Testis (tissue), 3 donors: ENCODE results near the gene DDB1. TPM values are rescaled to one million over a fixed set of nuclear protein-coding genes. Genes with fewer than 3 reads are reported as not detected.

Experiments used
- DNase-seq: peaks from one replicate; pipeline ENCODE4 v3.0.0-alpha.2; 2019
- H3K27ac ChIP-seq, 2 donors: fragments of 200-600 bp; sonication (generic); one replicate each; pipeline ENCODE4 v1.5.1; 2019
- H3K27me3 ChIP-seq: fragments of 200-600 bp; sonication (generic); one replicate; pipeline ENCODE4 v1.5.1; 2019
- H3K36me3 ChIP-seq: fragments of 200-600 bp; sonication (generic); one replicate; pipeline ENCODE4 v1.5.1; 2017; ENCODE audit warnings: low read depth; ENCODE audit errors: missing control alignments
- H3K4me1 ChIP-seq: fragments of 200-600 bp; sonication (generic); one replicate; pipeline ENCODE4 v1.5.1; 2019
- H3K4me3 ChIP-seq, 2 donors: fragments of 200-600 bp; sonication (generic); one replicate each; pipeline ENCODE4 v1.5.1; 2017 to 2019
- H3K9me3 ChIP-seq: fragments of 200-600 bp; sonication (generic); one replicate; pipeline ENCODE4 v1.5.1; 2017
- CTCF ChIP-seq, 3 experiments: fragments of 450-650 bp in 2 of 3; fragments of 200-600 bp in 1 of 3; sonication (generic) in 1 of 3; IDR thresholded peaks; one replicate each; pipeline ENCODE4 v1.5.1; 2016 to 2019; ENCODE audit warnings: antibody characterized with exemption in 3 of 3, mild to moderate bottlenecking in 2 of 3, moderate library complexity in 1 of 3
- POLR2A ChIP-seq: fragments of 450-650 bp; IDR thresholded peaks from one replicate; pipeline ENCODE4 v1.6.1; 2017; ENCODE audit warnings: antibody characterized with exemption, mild to moderate bottlenecking, moderate library complexity
- WGBS, 2 donors: methylation state at CpG; one replicate each; pipeline ENCODE4 v1.1.5; 2018; 5-methylcytosine and 5-hydroxymethylcytosine counted together
- intact Hi-C: fragments of 100-400 bp; cut with DNase I; formaldehyde crosslinking; loops from one replicate; pipeline ENCODE4 v1.15.1; 2023; ENCODE audit warnings: low total_unique reads
- polyA plus RNA-seq: library from polyadenylated mRNA; stranded (reverse); fragments of 350-450 nt; fragmentation: Illumina TruSeq; extraction: RNeasy Lipid Tissue Mini Kit (QIAGEN cat#74804); gene quantifications from one replicate; pipeline ENCODE4 v1.2.3, GENCODE V29; 2014; ENCODE audit warnings: low read depth, low replicate concordance; ENCODE audit not compliant: insufficient read depth
- total RNA-seq, 2 donors: library from RNA; depleted of rRNA; stranded (reverse); fragments of >200 nt; gene quantifications; one replicate each; pipeline ENCODE4 v1.2.3, GENCODE V29; 2016

Gene DDB1
- total and polyA plus RNA-seq, 3 donors from 2014 or later = 257 to 333 (median 266) TPM

- Histone ChIP-seq H3K27ac (peak overlapping the region in 1 of 2 donors; percentile 74), H3K36me3 (no peaks in the 10 kb centered on the region), H3K4me3 (no peak overlapping the region), H3K27me3 (no peaks in the 10 kb centered on the region), H3K4me1 (peaks cover 35% of the 10 kb centered on the region), H3K9me3 (no peaks in the 10 kb centered on the region)
- intact Hi-C loops = no loop called here
- DNase-seq = peak; percentile 57
- WGBS, 2 donors = 43 to 47% methylated on average over 5 of the region's 5 CpGs
- TF ChIP-seq POLR2A = no peak
- TF ChIP-seq CTCF (IDR thresholded peaks at IDR 0.05) = no peak
These were observed 35.2 kb downstream of the DDB1 start for GRCh38 chr11:61297746-61298145.

GRCh38 chr11:61297341-61297740 is 35.6 kb downstream of the DDB1 start:
- Histone ChIP-seq H3K36me3 (no peaks in the 10 kb centered on the region), H3K4me3 (no peak overlapping the region), H3K27me3 (no peaks in the 10 kb centered on the region), H3K4me1 (peaks cover 35% of the 10 kb centered on the region), H3K9me3 (no peaks in the 10 kb centered on the region), H3K27ac (peak overlapping the region in 1 of 2 donors; percentile 74)
- TF ChIP-seq POLR2A (no peak), CTCF (IDR thresholded peaks at IDR 0.05) (no peak)
- no peak for DNase-seq
- WGBS, 2 donors = 23 to 42% methylated on average over 1 of the region's 1 CpG
- intact Hi-C loops = no loop called here

- Histone ChIP-seq H3K9me3 (no peaks in the 10 kb centered on the region), H3K27me3 (no peaks in the 10 kb centered on the region), H3K36me3 (no peaks in the 10 kb centered on the region), H3K4me1 (peaks cover 35% of the 10 kb centered on the region), H3K27ac (peak overlapping the region; percentile 78 to 92), H3K4me3 (peak overlapping the region; percentile 60 to 66)
- intact Hi-C loops = no loop called here
- TF ChIP-seq CTCF (IDR thresholded peaks at IDR 0.05) (no peak), POLR2A (no peak)
- 66 to 71% methylated on average over 5 to 7 of the region's 12 CpGs for WGBS, 2 donors
- DNase-seq = no peak
These were observed 37.3 kb downstream of the DDB1 start for GRCh38 chr11:61295596-61295926.

GRCh38 chr11:61294717-61295595 is 37.9 kb downstream of the DDB1 start, which contains the start of gene VWCE:
VWCE (minus strand) TSS chr11:61295316; CDS start chr11:61295037, 279 bp downstream.
- H3K4me3 ChIP-seq = peak within 1 kb of the TSS; percentile 60 to 66
- H3K9me3 ChIP-seq = no peaks in the 10 kb centered on the region
- intact Hi-C loops = no loop called here
- H3K27me3 ChIP-seq = no peaks in the 10 kb centered on the region
- H3K36me3 ChIP-seq = no peaks in the 10 kb centered on the region
- TF ChIP-seq CTCF (IDR thresholded peaks at IDR 0.05) (no peak), POLR2A (no peak)
- 6% methylated on average over 92 of the region's 97 CpGs; no CpG with 5 or more reads in 1 of the 2 donors for WGBS, 2 donors
- DNase-seq = peak; percentile 60
- H3K4me1 ChIP-seq = peaks cover 35% of the 10 kb centered on the region
- H3K27ac ChIP-seq = peak within 1 kb of the TSS; percentile 78 to 92
